Heart left ventricle (tissue), 16 donors: Measurements from ENCODE around the gene ZNF526. TPM values are rescaled to one million over a fixed set of nuclear protein-coding genes. Genes with fewer than 3 reads are reported as not detected.

Experiments used
- ATAC-seq, 4 donors: fragments of 200-7000 bp; cut with Tn5 transposase; one replicate each; pipeline ENCODE4 v1.9.1; 2020 to 2022; ENCODE audit warnings: moderate library complexity in 4 of 4, mild to moderate bottlenecking in 3 of 4, moderate number of reproducible peaks in 1 of 4
- DNase-seq, 5 donors: peaks; one replicate each; pipeline ENCODE4 v3.0.0-alpha.2; 2020
- H3K27ac ChIP-seq, 12 donors: fragments of 200-600 bp; sonication (generic) in 4 of 12; one replicate each; pipeline versions ENCODE4 v1.5.0 to v1.8.0; 2016 to 2022; ENCODE audit warnings: mild to moderate bottlenecking in 2 of 12
- H3K27me3 ChIP-seq, 9 donors: fragments of 200-600 bp; sonication (generic) in 2 of 9; one replicate each; pipeline versions ENCODE4 v1.5.1 to v1.8.0; 2016 to 2022; ENCODE audit warnings: mild to moderate bottlenecking in 3 of 9
- H3K36me3 ChIP-seq, 9 donors: fragments of 200-600 bp; sonication (generic) in 2 of 9; one replicate each; pipeline versions ENCODE4 v1.5.0 to v1.8.0; 2018 to 2022; ENCODE audit warnings: mild to moderate bottlenecking in 2 of 9
- H3K4me1 ChIP-seq, 12 donors: fragments of 200-600 bp; sonication (generic) in 4 of 12; one replicate each; pipeline versions ENCODE4 v1.5.0 to v1.8.0; 2016 to 2022; ENCODE audit warnings: mild to moderate bottlenecking in 3 of 12
- H3K4me3 ChIP-seq, 12 donors: fragments of 200-600 bp; sonication (generic) in 4 of 12; one replicate each; pipeline versions ENCODE4 v1.5.0 to v1.8.0; 2017 to 2022; ENCODE audit warnings: mild to moderate bottlenecking in 9 of 12, moderate library complexity in 4 of 12
- H3K9me3 ChIP-seq, 12 donors: fragments of 200-600 bp; sonication (generic) in 4 of 12; one replicate each; pipeline versions ENCODE4 v1.5.0 to v1.8.0; 2016 to 2022; ENCODE audit warnings: mild to moderate bottlenecking in 1 of 12
- CTCF ChIP-seq, 12 donors: fragments of 200-600 bp; sonication (generic) in 4 of 12; IDR thresholded peaks; one replicate each; pipeline versions ENCODE4 v1.5.0 to v1.8.0; 2018 to 2022; ENCODE audit warnings: antibody characterized with exemption in 12 of 12, mild to moderate bottlenecking in 5 of 12
- POLR2A ChIP-seq, 2 donors: fragments of 450-650 bp; IDR thresholded peaks; one replicate each; pipeline ENCODE4 v1.6.1; 2017; ENCODE audit warnings: antibody characterized with exemption in 2 of 2, mild to moderate bottlenecking in 2 of 2, moderate library complexity in 2 of 2
- WGBS, 4 donors: extraction: QIAGEN DNeasy Blood & Tissue Kit in 2 of 4; methylation state at CpG; one replicate each; pipeline versions ENCODE4 v1.1.5 to v1.1.7; 2013 to 2018; 5-methylcytosine and 5-hydroxymethylcytosine counted together
- intact Hi-C, 10 donors: fragments of 100-400 bp; cut with DNase I; formaldehyde crosslinking; loops; one replicate each; pipeline versions ENCODE4 v1.11.1 to v1.14.2; 2022
- polyA plus RNA-seq, 2 donors: library from polyadenylated mRNA; stranded (reverse); fragments of 200-250 nt; gene quantifications; one replicate each; pipeline ENCODE4 v1.2.3, GENCODE V29; 2013
- total RNA-seq, 9 donors: library from RNA; depleted of rRNA in 2 of 9; stranded (reverse); fragments of >200 nt in 2 of 9; fragmentation: NEBNext Ultra II Directional in 3 of 9; extraction: Animal tissue kit (Norgen Biotek cat#: 25700) in 3 of 9; gene quantifications; one replicate each; pipeline versions ENCODE4 v1.1.0 to v1.2.4, GENCODE V29; 2016 to 2023
- donor health status: ischemic (EF 13 %, LVEDD 7.1; RV severe dilation, severe dysfunction).
- donor health status: healthy with polysubstance abuse.
- donor health status: DM: no; HTN: yes; CAD: no.
- donor health status: DM: no; HTN: no; CAD: no.
- donor health status: ischemic (EF 25% LVEDD 6.9; RV normal size, moderate dysfunction).
- donor health status: ischemic (EF 25% LVEDD 5.7; RV mildly dilated, moderate dysfunction).
- donor health status: healthy.
- donor health status: DM: yes; HTN: yes; CAD: no.
- donor health status: ischemic (EF 35%, LVEDD 5.7; RV mildly dilated, moderate dysfunction).
- donor health status: nonischemic (EF 11% LVEDD 7.7; RV severe dilation, severe dysfunction).
- donor health status: DM: yes; HTN: yes; CAD: no.
- donor health status: PGD.
- donor health status: ischemic (EF 29% LVEDD 5.4; RV normal size, mild dysfunction).
- donor health status: nonischemic (EF 23%, LVEDD 6.1; RV moderate dilation, normal function).

The ZNF526 gene
- total and polyA plus RNA-seq, 11 donors, result 3.3 to 7.2 (median 5.4) TPM

GRCh38 chr19:42269478-42270345, 49.6 kb downstream of the ZNF526 start:
- no peaks in the 10 kb centered on the region for H3K27me3 ChIP-seq
- peak in 2 of 5 donors; percentile 31 to 33 for DNase-seq
- H3K4me3 ChIP-seq, result peak overlapping the region; percentile 23 to 79 (median 66)
- H3K36me3 ChIP-seq, result peaks cover 0 to 32% (median 24%) of the 10 kb centered on the region in 9 donors
- WGBS, 4 donors, result 20 to 32% (median 28%) methylated on average over 8 to 10 of the region's 10 CpGs
- intact Hi-C loops, result loop anchor here in 4 of 10 donors (2.0 kb wide), 2 partner anchors 13 to 15 kb away; partner anchors contain the start of gene ERF (in 3 of the 4)
- H3K27ac ChIP-seq, result peak overlapping the region; percentile 74 to 98 (median 90)
- H3K4me1 ChIP-seq, result peaks cover 8 to 44% (median 31%) of the 10 kb centered on the region in 12 donors
- H3K9me3 ChIP-seq, result no peaks in the 10 kb centered on the region
- ATAC-seq, result no peak
- TF ChIP-seq POLR2A (IDR thresholded peaks at IDR 0.05) (no peak), CTCF (IDR thresholded peaks at IDR 0.05) (no peak)

GRCh38 chr19:42270346-42271044, 50.4 kb downstream of the ZNF526 start:
- H3K4me3 ChIP-seq, result peak overlapping the region; percentile 23 to 79 (median 66)
- intact Hi-C loops, result no loop called here
- peaks cover 8 to 51% (median 38%) of the 10 kb centered on the region in 12 donors for H3K4me1 ChIP-seq
- no peaks in the 10 kb centered on the region for H3K27me3 ChIP-seq
- ATAC-seq (peak in 1 of 4 donors; percentile 1), DNase-seq (peak in 3 of 5 donors; percentile 54 to 76 (median 60))
- TF ChIP-seq CTCF (IDR thresholded peaks at IDR 0.05), result no peak
- TF ChIP-seq POLR2A (IDR thresholded peaks at IDR 0.05), result no peak
- H3K36me3 ChIP-seq, result peaks cover 0 to 39% (median 29%) of the 10 kb centered on the region in 9 donors
- H3K27ac ChIP-seq, result peak overlapping the region; percentile 74 to 98 (median 90)
- WGBS, 4 donors, result 12 to 17% (median 14%) methylated on average over 7 to 18 of the region's 18 CpGs
- no peaks in the 10 kb centered on the region for H3K9me3 ChIP-seq

GRCh38 chr19:42271045-42271419, 50.9 kb downstream of the ZNF526 start:
- TF ChIP-seq CTCF (IDR thresholded peaks at IDR 0.05) (no peak), POLR2A (IDR thresholded peaks at IDR 0.05) (no peak)
- peak overlapping the region in 10 of 12 donors; percentile 54 to 79 (median 69) for H3K4me3 ChIP-seq
- H3K36me3 ChIP-seq, result peaks cover 0 to 42% (median 29%) of the 10 kb centered on the region in 9 donors
- peaks cover 8 to 57% (median 44%) of the 10 kb centered on the region in 12 donors for H3K4me1 ChIP-seq
- WGBS, 4 donors, result 39 to 55% (median 43%) methylated on average over 3 of the region's 3 CpGs
- peak in 2 of 5 donors; percentile 18 to 36 for DNase-seq
- no peaks in the 10 kb centered on the region for H3K9me3 ChIP-seq
- ATAC-seq, result no peak
- no peaks in the 10 kb centered on the region for H3K27me3 ChIP-seq
- intact Hi-C loops, result no loop called here
- H3K27ac ChIP-seq, result peak overlapping the region; percentile 74 to 98 (median 90)
